Gastroesophageal sphincter (tissue), 4 donors: Measurements from ENCODE around the gene SHOX. TPM values are rescaled to one million over a fixed set of nuclear protein-coding genes. Genes with fewer than 3 reads are reported as not detected.

ENCODE experiments used
- ATAC-seq: fragments of 150-250 bp; one replicate; pipeline ENCODE4 v1.9.1; 2016; ENCODE audit warnings: mild to moderate bottlenecking, moderate library complexity
- H3K27ac ChIP-seq, 4 donors: fragments of 200-600 bp; sonication (generic) in 3 of 4; 1 replicate in 3 of 4; 2 replicates in 1 of 4; pipeline ENCODE4 v1.5.1; 2016 to 2019
- H3K27me3 ChIP-seq: fragments of 200-600 bp; sonication (generic); one replicate; pipeline ENCODE4 v1.5.1; 2019
- H3K36me3 ChIP-seq, 2 donors: fragments of 200-600 bp; sonication (generic); one replicate each; pipeline ENCODE4 v1.5.1; 2019; ENCODE audit warnings: control low read depth in 1 of 2
- H3K4me1 ChIP-seq, 3 donors: fragments of 200-600 bp; sonication (generic); 1 replicate in 2 of 3; 2 replicates in 1 of 3; pipeline ENCODE4 v1.5.1; 2016 to 2019; ENCODE audit warnings: control low read depth in 2 of 3
- H3K4me3 ChIP-seq, 2 donors: fragments of 200-600 bp; sonication (generic); one replicate each; pipeline ENCODE4 v1.5.1; 2019; ENCODE audit warnings: mild to moderate bottlenecking in 1 of 2, moderate library complexity in 1 of 2
- H3K9me3 ChIP-seq, 3 donors: fragments of 200-600 bp; sonication (generic); one replicate each; pipeline ENCODE4 v1.5.1; 2017 to 2019; ENCODE audit warnings: control low read depth in 2 of 3
- EP300 ChIP-seq: sonication (generic); formaldehyde crosslinking; IDR thresholded peaks from one replicate; pipeline ENCODE4 v1.6.1; 2017; ENCODE audit warnings: antibody characterized with exemption, mild to moderate bottlenecking
- POLR2A ChIP-seq, 2 donors: fragments of 450-650 bp; IDR thresholded peaks; one replicate each; pipeline ENCODE4 v1.6.1; 2017; ENCODE audit warnings: antibody characterized with exemption in 2 of 2, mild to moderate bottlenecking in 2 of 2, moderate library complexity in 1 of 2
- POLR2AphosphoS5 ChIP-seq: sonication (generic); formaldehyde crosslinking; IDR thresholded peaks from one replicate; pipeline ENCODE4 v1.6.1; 2017; ENCODE audit warnings: antibody characterized with exemption
- WGBS, 2 donors: methylation state at CpG; one replicate each; pipeline ENCODE4 v1.1.5; 2018; ENCODE audit warnings: low coverage in 1 of 2; 5-methylcytosine and 5-hydroxymethylcytosine counted together
- total RNA-seq, 4 donors: library from RNA; depleted of rRNA; stranded (reverse); fragments of >200 nt; gene quantifications; one replicate each; pipeline ENCODE4 v1.1.0, GENCODE V29; 2016
- TF ChIP-seq, protein P1 (sequence below), 4 experiments: fragments of 200-600 bp in 2 of 4; fragments of 450-650 bp in 2 of 4; sonication (generic) in 1 of 4; IDR thresholded peaks; one replicate each; pipeline ENCODE4 v1.5.1; 2017 to 2019; ENCODE audit warnings: antibody characterized with exemption in 4 of 4, mild to moderate bottlenecking in 2 of 4, moderate library complexity in 2 of 4

SHOX gene
- not detected for total RNA-seq

DNA sequence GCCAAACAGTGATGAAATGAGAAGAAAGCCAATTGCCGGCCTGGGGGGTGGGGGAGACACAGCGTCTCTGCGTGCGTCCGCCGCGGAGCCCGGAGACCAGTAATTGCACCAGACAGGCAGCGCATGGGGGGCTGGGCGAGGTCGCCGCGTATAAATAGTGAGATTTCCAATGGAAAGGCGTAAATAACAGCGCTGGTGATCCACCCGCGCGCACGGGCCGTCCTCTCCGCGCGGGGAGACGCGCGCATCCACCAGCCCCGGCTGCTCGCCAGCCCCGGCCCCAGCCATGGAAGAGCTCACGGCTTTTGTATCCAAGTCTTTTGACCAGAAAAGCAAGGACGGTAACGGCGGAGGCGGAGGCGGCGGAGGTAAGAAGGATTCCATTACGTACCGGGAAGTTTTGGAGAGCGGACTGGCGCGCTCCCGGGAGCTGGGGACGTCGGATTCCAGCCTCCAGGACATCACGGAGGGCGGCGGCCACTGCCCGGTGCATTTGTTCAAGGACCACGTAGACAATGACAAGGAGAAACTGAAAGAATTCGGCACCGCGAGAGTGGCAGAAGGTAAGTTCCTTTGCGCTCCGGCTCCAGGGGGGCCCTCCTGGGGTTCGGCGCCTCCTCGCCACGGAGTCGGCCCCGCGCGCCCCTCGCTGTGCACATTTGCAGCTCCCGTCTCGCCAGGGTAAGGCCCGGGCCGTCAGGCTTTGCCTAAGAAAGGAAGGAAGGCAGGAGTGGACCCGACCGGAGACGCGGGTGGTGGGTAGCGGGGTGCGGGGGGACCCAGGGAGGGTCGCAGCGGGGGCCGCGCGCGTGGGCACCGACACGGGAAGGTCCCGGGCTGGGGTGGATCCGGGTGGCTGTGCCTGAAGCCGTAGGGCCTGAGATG lies at the start of gene SHOX:
TSS of gene SHOX (plus strand) at position 180 of the 885 bp plus-strand sequence. CDS start at position 287, 107 bp downstream.
- 0% methylated on average over 12 to 24 of the region's 84 CpGs for WGBS, 2 donors
- Histone ChIP-seq H3K36me3 (no peaks in the 10 kb centered on the region), H3K9me3 (no peaks in the 10 kb centered on the region), H3K27ac (no peak within 1 kb of the TSS), H3K4me1 (no peaks in the 10 kb centered on the region), H3K4me3 (no peak within 1 kb of the TSS), H3K27me3 (peaks cover 84% of the 10 kb centered on the region)
- no peak for TF ChIP-seq POLR2AphosphoS5
- ATAC-seq, result no peak

DNA sequence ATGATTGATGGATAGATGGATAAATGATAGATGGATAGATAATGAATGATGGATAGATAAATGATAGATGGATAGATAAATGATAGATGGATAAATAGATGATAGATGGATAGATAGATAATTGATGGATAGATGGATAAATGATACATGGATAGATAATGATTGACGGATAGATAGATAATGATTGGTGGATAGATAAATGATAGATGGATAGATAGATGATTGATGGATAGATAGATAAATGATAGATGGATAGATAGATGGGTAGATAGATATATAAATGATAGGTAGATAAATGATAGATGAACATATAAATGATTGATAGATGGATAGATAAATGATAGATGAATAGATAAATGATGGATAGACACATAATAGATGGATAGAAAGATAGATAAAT lies 49.5 kb upstream of the SHOX start:
- Histone ChIP-seq H3K4me3 (no peak overlapping the region), H3K9me3 (peaks cover 0 to 11% (median 0%) of the 10 kb centered on the region in 3 donors), H3K36me3 (no peaks in the 10 kb centered on the region), H3K27me3 (peaks cover 7% of the 10 kb centered on the region), H3K4me1 (no peaks in the 10 kb centered on the region), H3K27ac (no peak overlapping the region)
- 93% methylated on average over 1 of the region's 1 CpG for WGBS, 2 donors
- TF ChIP-seq, protein P1, sequence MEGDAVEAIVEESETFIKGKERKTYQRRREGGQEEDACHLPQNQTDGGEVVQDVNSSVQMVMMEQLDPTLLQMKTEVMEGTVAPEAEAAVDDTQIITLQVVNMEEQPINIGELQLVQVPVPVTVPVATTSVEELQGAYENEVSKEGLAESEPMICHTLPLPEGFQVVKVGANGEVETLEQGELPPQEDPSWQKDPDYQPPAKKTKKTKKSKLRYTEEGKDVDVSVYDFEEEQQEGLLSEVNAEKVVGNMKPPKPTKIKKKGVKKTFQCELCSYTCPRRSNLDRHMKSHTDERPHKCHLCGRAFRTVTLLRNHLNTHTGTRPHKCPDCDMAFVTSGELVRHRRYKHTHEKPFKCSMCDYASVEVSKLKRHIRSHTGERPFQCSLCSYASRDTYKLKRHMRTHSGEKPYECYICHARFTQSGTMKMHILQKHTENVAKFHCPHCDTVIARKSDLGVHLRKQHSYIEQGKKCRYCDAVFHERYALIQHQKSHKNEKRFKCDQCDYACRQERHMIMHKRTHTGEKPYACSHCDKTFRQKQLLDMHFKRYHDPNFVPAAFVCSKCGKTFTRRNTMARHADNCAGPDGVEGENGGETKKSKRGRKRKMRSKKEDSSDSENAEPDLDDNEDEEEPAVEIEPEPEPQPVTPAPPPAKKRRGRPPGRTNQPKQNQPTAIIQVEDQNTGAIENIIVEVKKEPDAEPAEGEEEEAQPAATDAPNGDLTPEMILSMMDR (IDR thresholded peaks at IDR 0.05), result no peak
- no peak for TF ChIP-seq POLR2A (IDR thresholded peaks at IDR 0.05)
- TF ChIP-seq EP300, result no peak
- no peak for TF ChIP-seq POLR2AphosphoS5
- no peak for ATAC-seq

DNA sequence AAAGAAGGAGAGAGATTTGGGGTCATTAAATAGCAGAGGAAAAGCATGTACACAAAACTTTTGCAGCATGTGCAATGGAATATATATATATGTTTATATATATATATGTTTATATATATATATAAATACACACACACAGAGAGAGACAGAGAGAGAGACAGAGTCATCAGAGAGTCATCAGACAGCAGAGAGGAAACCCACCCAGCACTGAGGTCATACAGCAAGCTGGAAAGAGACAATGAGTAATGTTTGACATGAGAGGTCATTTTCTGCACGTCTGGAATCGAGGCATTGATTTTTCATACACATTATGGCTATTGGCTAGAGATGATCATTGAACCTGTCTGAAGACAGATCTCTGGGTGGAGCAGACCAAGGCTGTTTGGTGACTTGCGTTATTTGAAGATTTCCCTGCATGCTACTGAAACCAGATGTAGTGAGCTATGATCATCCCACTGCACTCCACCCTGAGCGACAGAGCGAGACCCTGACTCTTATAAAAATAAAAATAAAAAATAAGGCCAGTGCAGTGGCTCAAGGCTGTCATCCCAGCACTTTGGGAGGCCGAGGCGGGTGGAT lies 48.8 kb upstream of the SHOX start:
- ATAC-seq, result no peak

DNA sequence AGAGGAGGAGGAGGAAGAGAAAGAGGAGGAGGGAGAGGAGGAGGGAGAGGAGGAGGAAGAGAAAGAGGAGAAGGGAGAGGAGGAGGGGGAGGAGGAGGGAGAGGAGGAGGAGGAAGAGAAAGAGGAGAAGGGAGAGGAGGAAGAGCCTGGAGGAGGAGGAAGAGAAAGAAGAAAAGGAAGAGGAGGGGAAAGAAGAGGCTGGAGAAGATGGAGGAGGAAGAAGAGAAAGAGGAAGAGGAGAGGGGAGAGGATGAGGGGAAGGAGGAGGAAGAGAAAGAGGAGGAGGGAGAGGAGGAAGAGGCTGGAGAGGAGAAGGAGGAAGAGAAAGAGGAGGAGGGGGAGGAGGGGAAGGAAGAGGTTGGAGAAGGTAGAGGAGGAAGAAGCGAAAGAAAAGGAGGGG lies 46.0 kb upstream of the SHOX start:
- WGBS, 2 donors, result 27 to 33% methylated on average over 1 of the region's 1 CpG
- no peak for ATAC-seq
- no peak overlapping the region for H3K4me3 ChIP-seq
- H3K27ac ChIP-seq, result no peak overlapping the region
- H3K4me1 ChIP-seq, result no peaks in the 10 kb centered on the region
- no peaks in the 10 kb centered on the region for H3K27me3 ChIP-seq
- H3K36me3 ChIP-seq, result no peaks in the 10 kb centered on the region
- TF ChIP-seq, protein P1 (IDR thresholded peaks at IDR 0.05), result no peak
- TF ChIP-seq POLR2A (IDR thresholded peaks at IDR 0.05) (no peak), POLR2AphosphoS5 (no peak), EP300 (no peak)
- no peaks in the 10 kb centered on the region for H3K9me3 ChIP-seq

More for the DNA sequence above, 48.8 kb upstream of the SHOX start:
- Histone ChIP-seq H3K36me3 (no peaks in the 10 kb centered on the region), H3K27me3 (peaks cover 5% of the 10 kb centered on the region), H3K9me3 (peaks cover 0 to 3% (median 0%) of the 10 kb centered on the region in 3 donors), H3K4me1 (no peaks in the 10 kb centered on the region), H3K4me3 (no peak overlapping the region), H3K27ac (no peak overlapping the region)
- WGBS, 2 donors, result 63 to 87% methylated on average over 3 to 7 of the region's 7 CpGs
- no peak for TF ChIP-seq POLR2A (IDR thresholded peaks at IDR 0.05)
- TF ChIP-seq, protein P1 (IDR thresholded peaks at IDR 0.05), result no peak
- TF ChIP-seq POLR2AphosphoS5, result no peak
- no peak for TF ChIP-seq EP300

DNA sequence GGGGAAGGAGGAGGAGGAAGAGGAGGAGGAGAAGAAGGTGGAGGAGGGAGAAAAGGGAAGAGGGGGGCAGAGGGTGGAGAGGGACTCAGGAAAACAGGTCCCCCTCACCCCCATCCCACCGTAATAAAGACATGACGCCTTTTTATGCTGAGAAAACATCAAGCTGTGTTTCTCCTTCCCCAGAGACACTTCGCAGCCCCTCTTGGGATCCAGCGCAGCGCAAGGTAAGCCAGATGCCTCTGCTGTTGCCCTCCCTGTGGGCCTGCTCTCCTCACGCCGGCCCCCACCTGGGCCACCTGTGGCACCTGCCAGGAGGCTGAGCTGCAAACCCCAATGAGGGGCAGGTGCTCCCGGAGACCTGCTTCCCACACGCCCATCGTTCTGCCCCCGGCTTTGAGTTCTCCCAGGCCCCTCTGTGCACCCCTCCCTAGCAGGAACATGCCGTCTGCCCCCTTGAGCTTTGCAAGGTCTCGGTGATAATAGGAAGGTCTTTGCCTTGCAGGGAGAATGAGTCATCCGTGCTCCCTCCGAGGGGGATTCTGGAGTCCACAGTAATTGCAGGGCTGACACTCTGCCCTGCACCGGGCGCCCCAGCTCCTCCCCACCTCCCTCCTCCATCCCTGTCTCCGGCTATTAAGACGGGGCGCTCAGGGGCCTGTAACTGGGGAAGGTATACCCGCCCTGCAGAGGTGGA lies 45.3 kb upstream of the SHOX start:
- no peaks in the 10 kb centered on the region for H3K4me1 ChIP-seq
- no peaks in the 10 kb centered on the region for H3K9me3 ChIP-seq
- TF ChIP-seq, protein P1 (IDR thresholded peaks at IDR 0.05), result no peak
- TF ChIP-seq POLR2A (IDR thresholded peaks at IDR 0.05), result no peak
- TF ChIP-seq EP300, result no peak
- no peak for TF ChIP-seq POLR2AphosphoS5
- H3K27ac ChIP-seq, result no peak overlapping the region
- 21 to 58% methylated on average over 4 to 7 of the region's 21 CpGs for WGBS, 2 donors
- no peak for ATAC-seq
- no peaks in the 10 kb centered on the region for H3K36me3 ChIP-seq
- H3K4me3 ChIP-seq, result no peak overlapping the region
- H3K27me3 ChIP-seq, result no peaks in the 10 kb centered on the region
